HG02798 (cell line): Measurements from ENCODE around the gene P2RY14.

ENCODE experiments used
- ATAC-seq: cut with Tn5 transposase; IDR thresholded peaks from one replicate; pipeline ENCODE4 v1.9.1; 2021; ENCODE audit warnings: mild to moderate bottlenecking; ENCODE audit not compliant: unreplicated experiment, poor library complexity

Gene P2RY14

DNA sequence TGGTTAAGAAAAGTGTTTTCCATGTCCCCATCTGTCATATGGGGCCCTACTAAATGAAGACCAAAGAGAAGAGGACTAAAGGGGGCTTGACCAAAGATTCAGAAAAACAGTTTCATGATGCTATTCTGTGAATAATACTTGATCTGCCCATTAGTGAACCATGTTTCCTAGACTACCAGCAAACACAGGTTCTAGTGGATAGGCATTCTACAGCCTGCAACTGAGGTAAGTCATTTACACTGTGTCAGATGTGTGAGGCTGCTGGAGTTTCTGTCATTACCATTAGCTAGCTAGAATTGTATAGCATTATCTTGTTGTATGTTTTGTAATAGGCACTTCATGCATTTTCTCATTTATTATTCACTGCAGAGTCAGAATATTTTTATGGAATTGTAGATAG lies 81.9 kb downstream of the P2RY14 start:
- no peak for ATAC-seq

DNA sequence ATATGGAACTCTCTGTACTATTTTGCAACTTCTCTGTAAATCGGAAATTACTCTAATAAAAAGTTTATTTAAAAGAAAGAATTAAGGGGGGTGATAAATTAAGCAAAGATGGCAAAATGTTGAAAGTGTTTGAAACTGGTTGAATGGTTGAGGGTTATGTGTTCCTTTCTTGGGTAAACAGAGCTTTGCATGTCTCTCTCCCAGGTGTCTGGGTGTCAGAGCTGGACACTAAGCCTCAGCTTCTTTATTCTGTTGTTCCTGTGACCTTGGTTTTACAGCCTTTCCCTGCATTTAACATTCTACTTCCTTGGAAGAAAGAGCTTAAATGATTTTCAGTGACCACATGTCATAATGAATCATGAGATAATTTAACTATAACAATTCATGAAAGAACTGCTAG lies 82.5 kb downstream of the P2RY14 start:
- ATAC-seq = no peak

GRCh38 chr3:151192545-151192944 lies 85.8 kb downstream of the P2RY14 start:
- ATAC-seq = no peak

DNA sequence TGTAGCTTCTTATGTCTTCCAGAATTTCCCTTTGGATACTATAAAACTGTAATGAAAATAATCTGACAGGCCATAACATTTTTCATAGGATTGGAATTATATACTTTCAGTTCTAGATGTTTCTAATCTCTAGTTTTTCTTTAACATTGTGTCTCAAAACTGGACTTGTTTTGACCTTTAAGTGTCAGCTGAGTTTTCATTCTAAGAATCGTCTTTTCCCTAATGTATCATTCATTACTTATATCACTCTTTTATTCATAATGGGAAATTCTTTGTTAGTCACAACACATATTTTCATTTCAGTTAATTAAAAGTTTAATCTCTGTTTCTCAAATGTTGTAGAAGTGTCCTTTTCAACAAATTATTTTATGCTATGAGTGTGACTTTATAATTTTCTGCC lies 87.2 kb downstream of the P2RY14 start:
- ATAC-seq = no peak

DNA sequence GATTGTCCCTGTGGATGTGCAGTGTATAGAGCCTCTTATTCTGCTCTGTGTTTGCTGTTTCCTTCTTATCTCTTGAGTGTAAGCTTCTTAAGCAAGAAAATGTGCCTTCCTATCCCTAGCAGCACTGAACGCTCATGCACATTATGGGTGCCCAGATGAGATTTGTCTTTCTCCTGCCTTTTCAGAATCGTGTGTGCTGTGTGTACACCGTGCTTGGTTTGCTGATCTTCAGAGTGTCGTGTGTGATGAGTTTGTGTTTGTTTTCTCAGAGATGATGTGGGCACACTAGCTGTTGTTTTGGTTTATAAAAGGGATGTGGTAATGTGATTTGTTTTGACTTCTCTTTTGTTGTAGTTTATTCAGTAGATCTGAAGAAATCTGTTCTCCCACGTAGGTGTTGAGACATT lies 95.1 kb downstream of the P2RY14 start:
- no peak for ATAC-seq

DNA sequence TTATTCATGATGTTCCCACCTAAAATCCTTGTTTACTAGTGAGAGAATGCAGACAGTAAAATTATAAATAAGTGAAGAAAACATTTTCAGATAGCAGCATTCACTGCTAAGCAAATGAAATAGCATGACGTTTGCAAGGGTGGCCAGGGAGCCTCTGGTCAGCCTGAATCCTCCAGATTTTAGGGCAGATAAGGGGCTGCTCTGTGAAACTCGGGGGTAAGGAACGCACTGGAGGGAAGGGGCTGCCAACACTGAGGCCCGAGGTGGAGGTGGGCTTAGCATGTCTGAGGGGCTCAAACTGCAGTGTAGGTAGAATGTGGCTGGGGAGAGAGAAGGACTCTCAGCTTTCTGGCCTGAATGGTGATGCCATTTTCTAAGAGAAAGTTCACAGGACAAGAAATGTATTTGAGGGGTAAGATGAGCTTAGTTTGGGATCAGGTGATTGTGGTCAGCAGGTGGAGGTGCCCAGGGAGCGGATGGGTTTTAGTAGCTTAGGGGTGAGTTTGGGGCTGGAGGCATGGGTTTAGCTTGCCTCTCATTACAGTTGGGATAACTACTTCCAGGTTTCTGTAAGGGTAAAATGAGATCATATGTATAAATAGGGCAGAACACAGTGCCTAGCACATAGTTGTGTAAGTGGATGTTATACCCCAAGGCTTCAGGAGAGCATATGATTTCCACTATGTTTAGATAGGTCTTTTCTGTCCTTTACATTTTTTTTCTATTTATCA lies 95.8 kb downstream of the P2RY14 start:
- no peak for ATAC-seq

GRCh38 chr3:151178208-151178845 lies 100.0 kb downstream of the P2RY14 start:
- ATAC-seq = no peak

DNA sequence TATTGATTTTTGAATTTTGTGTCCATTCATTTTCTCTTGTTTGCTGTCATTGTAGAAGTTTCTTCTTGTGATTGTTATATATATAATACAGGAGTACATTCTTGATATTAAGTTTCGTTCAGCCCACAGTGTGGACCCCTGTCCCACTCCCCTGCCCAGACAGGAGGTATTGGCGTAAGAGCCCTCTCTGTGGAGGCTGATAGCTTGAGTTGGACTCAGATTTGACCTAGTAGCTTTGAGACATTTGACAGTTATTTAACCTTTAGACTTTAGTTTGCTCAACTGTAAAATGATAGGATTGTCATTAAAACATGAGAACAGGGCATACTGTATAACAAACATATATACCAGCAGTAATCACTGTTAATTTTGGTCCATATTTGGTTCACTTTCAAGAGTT lies 102.4 kb downstream of the P2RY14 start:
- no peak for ATAC-seq

GRCh38 chr3:151174351-151174750 lies 104.0 kb downstream of the P2RY14 start:
- no peak for ATAC-seq

GRCh38 chr3:151171145-151171757 lies 107.1 kb downstream of the P2RY14 start:
- peak; percentile 46 for ATAC-seq

GRCh38 chr3:151169948-151170679 lies 108.2 kb downstream of the P2RY14 start:
- peak; percentile 39 for ATAC-seq

DNA sequence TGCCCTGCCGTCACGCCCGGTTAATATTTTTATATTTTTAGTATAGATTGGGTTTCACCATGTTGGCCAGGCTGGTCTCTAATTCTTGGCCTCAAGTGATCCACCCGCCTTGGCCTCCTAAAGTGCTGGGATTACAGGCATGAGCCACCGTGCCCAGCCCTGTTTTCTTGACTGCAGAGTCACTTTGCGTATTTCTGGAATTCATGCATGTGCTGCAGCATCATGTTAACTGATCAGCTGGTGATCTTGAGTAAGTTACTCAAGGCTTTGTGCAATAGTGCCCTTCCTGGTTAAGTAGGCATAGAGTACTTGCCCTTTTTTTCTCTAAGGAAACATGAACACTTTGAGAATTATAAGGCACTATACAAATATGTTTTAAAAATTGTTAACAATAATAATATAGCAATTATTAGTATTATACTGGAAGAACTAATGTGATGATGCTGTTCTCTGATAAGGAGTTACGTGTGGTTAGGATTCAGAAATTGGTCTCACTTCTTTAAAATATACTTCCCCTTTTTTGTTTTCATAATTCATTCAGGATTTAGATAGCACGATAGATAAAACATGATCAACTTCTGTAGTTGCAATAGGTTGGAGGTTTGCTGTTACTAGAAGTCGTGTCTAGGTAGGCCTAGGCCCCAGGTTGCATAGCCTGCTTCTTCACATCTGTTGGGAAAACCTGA lies 108.9 kb downstream of the P2RY14 start:
- peak; percentile 35 for ATAC-seq

DNA sequence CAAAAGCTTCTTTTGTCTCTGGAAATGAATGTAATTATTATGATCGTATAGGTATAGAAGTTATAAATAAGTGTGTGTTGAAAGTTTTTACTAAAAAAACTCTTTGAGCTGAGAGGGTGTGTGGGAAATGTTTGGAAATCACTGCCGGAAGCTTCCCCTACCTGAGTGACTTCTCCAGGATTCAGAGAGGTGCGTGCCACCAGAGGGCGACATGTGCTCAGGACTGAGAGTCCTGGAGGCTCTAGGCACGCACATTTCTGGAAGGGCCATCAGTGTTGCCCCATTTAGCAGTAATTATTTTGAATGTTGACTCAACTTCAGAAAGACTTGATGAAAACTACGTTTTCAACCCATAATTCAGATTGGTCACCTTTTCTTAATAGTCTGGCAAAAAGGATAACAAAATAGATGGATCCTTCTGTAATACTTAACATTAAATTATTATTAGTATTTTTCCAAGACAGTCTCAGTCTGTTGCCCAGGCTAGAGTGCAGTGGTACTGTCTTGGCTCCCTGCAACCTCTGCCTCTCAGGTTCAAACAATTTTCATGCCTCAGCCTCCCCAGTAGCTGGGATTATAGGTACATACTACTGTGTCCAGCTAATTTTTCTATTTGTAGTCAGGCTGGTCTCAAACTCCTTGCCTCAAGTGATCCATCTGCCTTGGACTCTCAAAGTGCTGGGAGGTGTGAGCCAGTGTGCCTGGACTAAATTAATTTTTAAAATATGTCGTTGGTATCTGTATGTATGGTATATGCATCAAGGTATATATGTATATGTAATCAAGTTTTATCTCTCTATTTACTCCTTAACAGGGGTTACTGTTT lies 109.9 kb downstream of the P2RY14 start:
- peak; percentile 67 for ATAC-seq

DNA sequence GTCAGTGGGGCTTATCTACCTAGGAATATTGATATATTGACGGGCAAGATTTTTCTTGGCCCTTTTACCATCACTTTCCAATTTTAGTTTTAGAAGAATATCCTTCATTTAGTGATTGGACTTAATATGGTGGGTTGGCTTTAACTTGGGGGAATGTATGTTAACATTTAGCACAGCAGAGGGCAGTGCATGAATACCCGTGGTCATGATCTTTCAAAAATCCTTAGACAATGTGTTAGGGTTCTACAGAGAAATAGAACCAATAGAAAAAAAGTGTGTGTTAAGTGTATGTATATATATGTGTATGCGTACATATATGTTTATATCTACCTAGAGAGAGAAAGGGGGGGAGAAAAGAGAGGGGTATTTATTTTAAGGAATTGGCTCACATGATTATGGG lies 112.2 kb downstream of the P2RY14 start:
- ATAC-seq = no peak

GRCh38 chr3:151165226-151165625 lies 113.1 kb downstream of the P2RY14 start:
- no peak for ATAC-seq
